DND-41 (cell line): ENCODE results near the gene ROCK2.

Experiments used
- EZH2 ChIP-seq: IDR thresholded peaks from 3 replicates; pipeline ENCODE4 v1.6.1; 2012; ENCODE audit warnings: borderline replicate concordance, low read depth, mild to moderate bottlenecking, moderate library complexity, low read length, inconsistent platforms; ENCODE audit not compliant: severe bottlenecking
- TF ChIP-seq, protein P1 (sequence below): IDR thresholded peaks from 2 replicates; pipeline ENCODE4 v1.5.1; 2012; ENCODE audit warnings: borderline replicate concordance, low read length, moderate library complexity, mild to moderate bottlenecking; ENCODE audit not compliant: poor library complexity, severe bottlenecking; ENCODE audit errors: extremely low read depth

DNA sequence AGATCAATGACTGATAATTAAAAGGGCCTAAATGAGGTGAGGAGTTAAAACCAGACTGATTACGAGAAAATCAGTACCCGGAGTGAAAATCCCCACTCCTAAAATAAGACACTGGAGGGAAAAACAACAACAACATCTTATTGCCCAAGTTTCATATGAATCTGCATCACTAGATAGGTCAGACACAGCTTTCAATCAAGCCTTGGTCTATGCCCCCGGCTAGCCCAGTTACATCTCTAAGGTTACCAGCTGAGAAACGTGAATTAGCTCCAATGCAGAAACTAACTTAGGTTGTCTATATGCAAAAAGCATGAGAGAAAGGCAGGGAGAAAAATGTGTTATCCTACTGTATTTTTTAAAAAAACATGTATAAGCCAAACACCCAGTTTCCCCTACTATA, 53.7 kb downstream of the ROCK2 start:
- TF ChIP-seq EZH2: no peak
- TF ChIP-seq, protein P1, sequence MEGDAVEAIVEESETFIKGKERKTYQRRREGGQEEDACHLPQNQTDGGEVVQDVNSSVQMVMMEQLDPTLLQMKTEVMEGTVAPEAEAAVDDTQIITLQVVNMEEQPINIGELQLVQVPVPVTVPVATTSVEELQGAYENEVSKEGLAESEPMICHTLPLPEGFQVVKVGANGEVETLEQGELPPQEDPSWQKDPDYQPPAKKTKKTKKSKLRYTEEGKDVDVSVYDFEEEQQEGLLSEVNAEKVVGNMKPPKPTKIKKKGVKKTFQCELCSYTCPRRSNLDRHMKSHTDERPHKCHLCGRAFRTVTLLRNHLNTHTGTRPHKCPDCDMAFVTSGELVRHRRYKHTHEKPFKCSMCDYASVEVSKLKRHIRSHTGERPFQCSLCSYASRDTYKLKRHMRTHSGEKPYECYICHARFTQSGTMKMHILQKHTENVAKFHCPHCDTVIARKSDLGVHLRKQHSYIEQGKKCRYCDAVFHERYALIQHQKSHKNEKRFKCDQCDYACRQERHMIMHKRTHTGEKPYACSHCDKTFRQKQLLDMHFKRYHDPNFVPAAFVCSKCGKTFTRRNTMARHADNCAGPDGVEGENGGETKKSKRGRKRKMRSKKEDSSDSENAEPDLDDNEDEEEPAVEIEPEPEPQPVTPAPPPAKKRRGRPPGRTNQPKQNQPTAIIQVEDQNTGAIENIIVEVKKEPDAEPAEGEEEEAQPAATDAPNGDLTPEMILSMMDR: no peak
